ENCODE data around the gene EPHB1.

The EPHB1 gene

GRCh38 chr3:135235541-135235940 lies 440.5 kb downstream of the EPHB1 start:
- no peak for DNase-seq

GRCh38 chr3:135237371-135238143 lies 442.5 kb downstream of the EPHB1 start:
- no peak for DNase-seq

- no peak for DNase-seq
Observed at GRCh38 chr3:135238236-135238830, 443.3 kb downstream of the EPHB1 start.

GRCh38 chr3:135238871-135239614 lies 444.0 kb downstream of the EPHB1 start:
- no peak for DNase-seq

GRCh38 chr3:135239615-135239884 lies 444.5 kb downstream of the EPHB1 start:
- no peak for DNase-seq

- no peak for DNase-seq
Observed at GRCh38 chr3:135240426-135240825, 445.4 kb downstream of the EPHB1 start.

- DNase-seq, result no peak
Observed at GRCh38 chr3:135242285-135242684, 447.2 kb downstream of the EPHB1 start.

- no peak for DNase-seq
Observed at GRCh38 chr3:135243616-135244015, 448.6 kb downstream of the EPHB1 start.

GRCh38 chr3:135246027-135246426 lies 451.0 kb downstream of the EPHB1 start:
- DNase-seq, result no peak

GRCh38 chr3:135248213-135248612 lies 453.2 kb downstream of the EPHB1 start:
- no peak for DNase-seq

- DNase-seq, result no peak
Observed at GRCh38 chr3:135249186-135249585, 454.1 kb downstream of the EPHB1 start.

- no peak for DNase-seq
Observed at GRCh38 chr3:135258916-135259315, 463.9 kb downstream of the EPHB1 start.

- DNase-seq, result no peak
Observed at GRCh38 chr3:135260025-135260424, 465.0 kb downstream of the EPHB1 start.

GRCh38 chr3:135261214-135261775 lies 466.2 kb downstream of the EPHB1 start:
- no peak for DNase-seq

GRCh38 chr3:135261916-135262315 lies 466.9 kb downstream of the EPHB1 start:
- DNase-seq, result no peak

GRCh38 chr3:135262441-135262840 lies 467.4 kb downstream of the EPHB1 start:
- no peak for DNase-seq

- DNase-seq, result no peak
Observed at GRCh38 chr3:135263331-135263730, 468.3 kb downstream of the EPHB1 start.

- DNase-seq, result no peak
Observed at GRCh38 chr3:135267487-135267886, 472.4 kb downstream of the EPHB1 start.

- no peak for DNase-seq
Observed at GRCh38 chr3:135268941-135269532, 474.0 kb downstream of the EPHB1 start.

- no peak for DNase-seq
Observed at GRCh38 chr3:135271177-135272025, 476.3 kb downstream of the EPHB1 start.

- DNase-seq, result no peak
Observed at GRCh38 chr3:135272026-135272669, 477.1 kb downstream of the EPHB1 start.

GRCh38 chr3:135292162-135292561 lies 497.1 kb downstream of the EPHB1 start:
- DNase-seq, result no peak
